ENCODE results near the gene ITGB3. TPM values are rescaled to one million over a fixed set of nuclear protein-coding genes. Genes with fewer than 3 reads are reported as not detected.

ITGB3 gene
- total and polyA plus RNA-seq, 9 donors, result 1.7 to 9.4 (median 2.9) TPM

GRCh38 chr17:47218896-47219430 lies 34.7 kb upstream of the ITGB3 start:
- no peak for DNase-seq
- Histone ChIP-seq H3K4me1 (ENCODE audit: insufficient read depth) (no peaks in the 10 kb centered on the region), H3K27me3 (no peaks in the 10 kb centered on the region), H3K9me3 (no peaks in the 10 kb centered on the region), H3K27ac (no peak overlapping the region), H3K4me3 (no peak overlapping the region), H3K36me3 (no peaks in the 10 kb centered on the region)
- intact Hi-C loops (cut with DNase I), result no loop called here
- TF ChIP-seq, protein P1, sequence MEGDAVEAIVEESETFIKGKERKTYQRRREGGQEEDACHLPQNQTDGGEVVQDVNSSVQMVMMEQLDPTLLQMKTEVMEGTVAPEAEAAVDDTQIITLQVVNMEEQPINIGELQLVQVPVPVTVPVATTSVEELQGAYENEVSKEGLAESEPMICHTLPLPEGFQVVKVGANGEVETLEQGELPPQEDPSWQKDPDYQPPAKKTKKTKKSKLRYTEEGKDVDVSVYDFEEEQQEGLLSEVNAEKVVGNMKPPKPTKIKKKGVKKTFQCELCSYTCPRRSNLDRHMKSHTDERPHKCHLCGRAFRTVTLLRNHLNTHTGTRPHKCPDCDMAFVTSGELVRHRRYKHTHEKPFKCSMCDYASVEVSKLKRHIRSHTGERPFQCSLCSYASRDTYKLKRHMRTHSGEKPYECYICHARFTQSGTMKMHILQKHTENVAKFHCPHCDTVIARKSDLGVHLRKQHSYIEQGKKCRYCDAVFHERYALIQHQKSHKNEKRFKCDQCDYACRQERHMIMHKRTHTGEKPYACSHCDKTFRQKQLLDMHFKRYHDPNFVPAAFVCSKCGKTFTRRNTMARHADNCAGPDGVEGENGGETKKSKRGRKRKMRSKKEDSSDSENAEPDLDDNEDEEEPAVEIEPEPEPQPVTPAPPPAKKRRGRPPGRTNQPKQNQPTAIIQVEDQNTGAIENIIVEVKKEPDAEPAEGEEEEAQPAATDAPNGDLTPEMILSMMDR (IDR thresholded peaks at IDR 0.05), result no peak
- TF ChIP-seq POLR2A (IDR thresholded peaks at IDR 0.05), result no peak
- TF ChIP-seq EP300 (IDR thresholded peaks at IDR 0.05), result no peak
- 44 to 55% (median 49%) methylated on average over 6 of the region's 6 CpGs for WGBS, 3 donors

DNA sequence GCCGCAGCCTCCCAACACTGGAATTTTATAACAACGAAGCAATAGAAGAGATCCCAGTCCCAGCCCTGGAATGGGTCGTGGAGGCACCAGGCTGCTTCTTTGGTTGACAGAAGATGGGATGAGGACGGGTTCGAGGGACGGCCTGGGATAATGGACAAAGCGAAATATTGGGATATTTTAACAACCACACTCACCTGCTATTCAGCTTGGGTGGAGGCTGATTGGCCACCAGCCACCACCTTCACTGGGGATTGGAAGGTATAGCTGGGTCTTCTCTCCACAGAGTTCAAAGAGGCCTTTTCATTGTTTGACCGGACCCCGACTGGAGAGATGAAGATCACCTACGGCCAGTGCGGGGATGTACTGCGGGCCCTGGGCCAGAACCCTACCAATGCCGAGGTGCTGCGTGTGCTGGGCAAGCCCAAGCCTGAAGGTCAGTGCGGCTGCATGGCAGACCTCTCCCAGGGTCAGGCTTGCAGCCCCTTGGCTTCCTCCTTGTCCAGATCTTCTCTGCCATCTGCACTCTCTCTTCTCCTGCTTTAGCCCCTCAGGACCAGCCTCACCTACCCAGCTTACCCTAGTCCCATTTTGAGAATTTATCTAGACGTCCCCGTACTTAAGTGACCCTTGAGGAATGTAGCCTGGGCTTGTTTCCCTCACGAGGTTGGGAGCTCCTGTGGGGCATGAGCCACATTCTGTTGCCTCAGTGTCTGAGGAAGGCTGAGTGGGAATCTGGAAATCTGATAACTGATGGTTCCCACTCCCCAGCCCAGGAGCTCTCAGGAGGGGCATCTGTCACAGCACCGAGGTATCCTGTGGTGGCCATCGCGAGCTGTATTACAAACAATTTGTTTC lies 33.8 kb upstream of the ITGB3 start:
- H3K4me1 ChIP-seq (ENCODE audit: insufficient read depth), result peaks cover 2% of the 10 kb centered on the region
- H3K27me3 ChIP-seq, result no peaks in the 10 kb centered on the region
- H3K36me3 ChIP-seq, result no peaks in the 10 kb centered on the region
- DNase-seq, result no peak
- TF ChIP-seq POLR2A (IDR thresholded peaks at IDR 0.05), result no peak
- intact Hi-C loops (cut with DNase I), result no loop called here
- H3K4me3 ChIP-seq, result no peak overlapping the region
- H3K9me3 ChIP-seq, result no peaks in the 10 kb centered on the region
- 83 to 91% (median 87%) methylated on average over 21 of the region's 21 CpGs for WGBS, 3 donors
- no peak overlapping the region for H3K27ac ChIP-seq

DNA sequence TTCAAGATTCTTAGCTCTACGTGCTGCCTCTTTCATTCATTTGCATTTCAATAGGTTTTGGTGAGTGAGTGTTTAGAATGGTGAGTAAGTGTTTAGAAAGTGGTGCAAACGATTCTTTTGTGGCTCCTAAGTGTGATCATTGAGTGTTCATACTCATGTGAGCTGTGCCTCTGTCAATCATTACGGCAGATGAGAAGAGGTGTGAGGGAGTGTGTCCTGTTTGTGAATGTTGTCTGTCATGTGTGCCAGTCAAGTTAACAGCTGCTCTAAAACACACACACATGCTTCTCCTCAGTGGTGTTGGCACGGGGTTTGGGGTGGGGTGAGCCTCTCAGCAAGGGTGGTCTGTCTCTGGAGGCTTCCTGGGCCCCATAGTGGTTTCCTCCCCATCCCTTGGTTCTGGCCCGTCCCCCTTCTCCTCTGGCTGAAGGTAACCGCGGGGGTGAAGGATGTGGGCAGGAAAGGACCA lies 33.1 kb upstream of the ITGB3 start:
- no peak for TF ChIP-seq POLR2A (IDR thresholded peaks at IDR 0.05)
- no peak for TF ChIP-seq EP300 (IDR thresholded peaks at IDR 0.05)
- TF ChIP-seq, protein P1 (IDR thresholded peaks at IDR 0.05), result no peak
- intact Hi-C loops (cut with DNase I), result no loop called here
- Histone ChIP-seq H3K4me3 (no peak overlapping the region), H3K27ac (no peak overlapping the region), H3K9me3 (no peaks in the 10 kb centered on the region), H3K36me3 (no peaks in the 10 kb centered on the region), H3K27me3 (no peaks in the 10 kb centered on the region), H3K4me1 (ENCODE audit: insufficient read depth) (peaks cover 2% of the 10 kb centered on the region)
- no peak for DNase-seq
- 72 to 75% (median 74%) methylated on average over 7 of the region's 7 CpGs for WGBS, 3 donors

DNA sequence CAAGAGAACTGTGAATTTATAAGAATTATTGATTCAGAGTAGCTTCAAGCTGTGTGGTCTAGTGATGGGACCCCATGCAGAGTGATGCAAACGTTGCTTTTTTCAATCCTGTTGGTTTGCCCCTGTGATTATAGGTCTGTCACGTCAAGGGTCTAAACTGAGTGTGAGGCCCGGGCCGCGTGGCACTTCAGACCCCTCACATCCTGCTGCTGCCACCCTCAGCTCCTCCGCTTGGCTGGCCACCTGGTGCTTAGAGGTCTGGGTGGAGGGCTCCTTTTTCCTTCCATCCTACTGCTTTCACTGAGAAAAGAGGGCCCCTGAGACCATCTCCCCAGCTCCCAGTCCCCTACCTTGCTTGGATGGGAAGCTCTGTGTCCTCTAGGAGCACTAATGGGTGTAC lies 32.5 kb upstream of the ITGB3 start:
- H3K4me3 ChIP-seq, result no peak overlapping the region
- H3K27ac ChIP-seq, result no peak overlapping the region
- TF ChIP-seq POLR2A (IDR thresholded peaks at IDR 0.05) (no peak), EP300 (IDR thresholded peaks at IDR 0.05) (no peak)
- TF ChIP-seq, protein P1 (IDR thresholded peaks at IDR 0.05), result no peak
- H3K27me3 ChIP-seq, result no peaks in the 10 kb centered on the region
- peaks cover 2% of the 10 kb centered on the region for H3K4me1 ChIP-seq (ENCODE audit: insufficient read depth)
- DNase-seq, result no peak
- no peaks in the 10 kb centered on the region for H3K9me3 ChIP-seq
- H3K36me3 ChIP-seq, result no peaks in the 10 kb centered on the region
- WGBS, 3 donors, result 84 to 87% (median 86%) methylated on average over 6 of the region's 6 CpGs
- intact Hi-C loops (cut with DNase I), result no loop called here

DNA sequence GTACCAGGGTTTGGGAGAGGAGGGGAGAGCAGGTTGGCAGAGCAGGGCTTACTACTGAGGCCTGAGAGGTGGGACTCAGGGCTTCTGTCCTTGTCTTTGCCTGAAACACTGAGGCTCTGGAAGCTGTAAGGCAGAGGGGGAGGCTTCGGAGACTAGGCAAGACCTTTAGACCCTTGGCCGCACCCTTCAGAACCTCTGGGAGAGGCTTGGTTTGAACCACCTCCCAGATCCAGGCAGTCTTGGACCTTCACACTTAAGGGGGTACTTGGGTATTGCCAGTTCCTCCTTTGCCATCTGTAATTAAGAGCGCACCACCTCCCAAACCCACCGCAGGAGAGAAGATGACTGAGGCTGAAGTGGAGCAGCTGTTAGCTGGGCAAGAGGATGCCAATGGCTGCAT lies 31.6 kb upstream of the ITGB3 start:
- H3K4me3 ChIP-seq, result no peak overlapping the region
- no peaks in the 10 kb centered on the region for H3K9me3 ChIP-seq
- no peak overlapping the region for H3K27ac ChIP-seq
- no peaks in the 10 kb centered on the region for H3K36me3 ChIP-seq
- no peak for DNase-seq
- TF ChIP-seq POLR2A (IDR thresholded peaks at IDR 0.05), result no peak
- TF ChIP-seq, protein P1 (IDR thresholded peaks at IDR 0.05), result no peak
- no peak for TF ChIP-seq EP300 (IDR thresholded peaks at IDR 0.05)
- peaks cover 2% of the 10 kb centered on the region for H3K4me1 ChIP-seq (ENCODE audit: insufficient read depth)
- intact Hi-C loops (cut with DNase I), result no loop called here
- WGBS, 3 donors, result 95 to 98% (median 95%) methylated on average over 4 of the region's 4 CpGs
- no peaks in the 10 kb centered on the region for H3K27me3 ChIP-seq

All from ovary (tissue), 9 donors.